ENCODE data around the gene LRBA. TPM values are rescaled to one million over a fixed set of nuclear protein-coding genes. Genes with fewer than 3 reads are reported as not detected.

Gene LRBA

Small RNA genes lying within 50 kb of the gene (small RNA-seq; reads per million reads assigned to genes)
- gene RNA5SP168 (ENCODE audit: insufficient read depth), result not detected
